GM19043 (cell line): ENCODE measurements around the gene RYR1.
"Not testable (repeated sequence)": the region's sequence is repeated elsewhere in the genome, so short reads cannot be mapped to it uniquely, and the experiment has no call there.

Source experiments
- ATAC-seq: cut with Tn5 transposase; IDR thresholded peaks from one replicate; pipeline ENCODE4 v1.9.1; 2021; ENCODE audit warnings: low read depth; ENCODE audit not compliant: unreplicated experiment

RYR1 gene

GRCh38 chr19:38537071-38537936 is 103.8 kb downstream of the RYR1 start:
- ATAC-seq: no peak

GRCh38 chr19:38538386-38538785 is 104.9 kb downstream of the RYR1 start:
- no peak for ATAC-seq

- ATAC-seq: no peak
Measured at GRCh38 chr19:38538793-38539528, 105.5 kb downstream of the RYR1 start.

GRCh38 chr19:38539751-38540150 is 106.3 kb downstream of the RYR1 start:
- no peak for ATAC-seq

- ATAC-seq: no peak
Measured at GRCh38 chr19:38542040-38542439, 108.5 kb downstream of the RYR1 start.

GRCh38 chr19:38543286-38543806 is 109.9 kb downstream of the RYR1 start:
- no peak for ATAC-seq

GRCh38 chr19:38543807-38544568 is 110.5 kb downstream of the RYR1 start:
- no peak for ATAC-seq

- ATAC-seq: no peak
Measured at GRCh38 chr19:38544569-38545315, 111.3 kb downstream of the RYR1 start.

- no peak for ATAC-seq
Measured at GRCh38 chr19:38545596-38545995, 112.1 kb downstream of the RYR1 start.

- ATAC-seq: no peak
Measured at GRCh38 chr19:38547421-38547820, 113.9 kb downstream of the RYR1 start.

GRCh38 chr19:38549061-38549460 is 115.6 kb downstream of the RYR1 start:
- no peak for ATAC-seq

GRCh38 chr19:38549942-38550341 is 116.5 kb downstream of the RYR1 start:
- ATAC-seq: no peak

- no peak for ATAC-seq
Measured at GRCh38 chr19:38550376-38550775, 116.9 kb downstream of the RYR1 start.

- ATAC-seq: no peak
Measured at GRCh38 chr19:38551450-38551813, 117.9 kb downstream of the RYR1 start.

GRCh38 chr19:38553239-38553638 is 119.7 kb downstream of the RYR1 start:
- not testable (repeated sequence) for ATAC-seq

GRCh38 chr19:38554676-38555141 is 121.2 kb downstream of the RYR1 start:
- no peak for ATAC-seq

- ATAC-seq: no peak
Measured at GRCh38 chr19:38555200-38555599, 121.7 kb downstream of the RYR1 start.

GRCh38 chr19:38556521-38557174 is 123.2 kb downstream of the RYR1 start:
- ATAC-seq: no peak

- peak; percentile 50 for ATAC-seq
Measured at GRCh38 chr19:38557205-38557799, 123.8 kb downstream of the RYR1 start.
